Endothelial cell of umbilical vein (primary cell): Measurements from ENCODE around the gene TMEM145. TPM values are rescaled to one million over a fixed set of nuclear protein-coding genes. Genes with fewer than 3 reads are reported as not detected.

ENCODE experiments used
- BruUV-seq: library from RNA; stranded (reverse); fragments of 400-500 nt; replicated peaks from 2 replicates; lab custom pipeline; 2021; lab: Mats Ljungman, UMichigan
- CTCF ChIA-PET: fragments of 300-600, 350-600 bp; sonication (Branson Sonifier 250); formaldehyde crosslinking; loops from one replicate; lab custom pipeline; 2021; ENCODE audit warnings: antibody characterized with exemption, inconsistent platforms; lab: Charles Lee
- POLR2A ChIA-PET: fragments of 300-600, 350-600 bp; sonication (Branson Sonifier 250); formaldehyde crosslinking; loops from one replicate; lab custom pipeline; 2021; ENCODE audit warnings: antibody characterized with exemption, inconsistent platforms; lab: Charles Lee
- DNase-seq: peaks from one replicate; pipeline ENCODE4 v3.0.0-alpha.2; 2011; ENCODE audit warnings: low read depth, low spot score
- FAIRE-seq: peaks from 2 replicates; lab custom pipeline; 2011; peaks lifted over from hg19 to GRCh38; lab: Jason Lieb, UNC
- H2AFZ ChIP-seq: 2 replicates; pipeline ENCODE4 v1.6.0; 2012; ENCODE audit warnings: low read depth, low read length, control low read depth, inconsistent platforms
- H3K27ac ChIP-seq: 2 replicates; pipeline ENCODE4 v1.5.1; 2011; ENCODE audit warnings: low read depth, mild to moderate bottlenecking, control low read depth, low read length, moderate library complexity; ENCODE audit not compliant: insufficient read depth
- H3K27me3 ChIP-seq, 2 experiments: 2 replicates each; pipeline versions ENCODE4 v1.6.0 to v1.6.1; 2011; ENCODE audit warnings: low read length in 2 of 2, mixed read lengths in 1 of 2; ENCODE audit not compliant: control insufficient read depth in 2 of 2, insufficient read depth in 2 of 2
- H3K36me3 ChIP-seq, 2 experiments: 2 replicates in 1 of 2; 3 replicates in 1 of 2; pipeline ENCODE4 v1.5.1; 2011; ENCODE audit warnings: low read length in 2 of 2, mild to moderate bottlenecking in 1 of 2, moderate library complexity in 1 of 2; ENCODE audit not compliant: control insufficient read depth in 2 of 2, insufficient read depth in 2 of 2; ENCODE audit errors: extremely low read depth in 1 of 2
- H3K4me1 ChIP-seq: 3 replicates; pipeline ENCODE4 v1.5.1; 2011; ENCODE audit warnings: mild to moderate bottlenecking, low read length; ENCODE audit not compliant: control insufficient read depth, insufficient read depth; ENCODE audit errors: extremely low read depth
- H3K4me2 ChIP-seq: 2 replicates; pipeline ENCODE4 v1.6.1; 2011; ENCODE audit warnings: low read length, control low read depth, mixed read lengths; ENCODE audit not compliant: insufficient read depth
- H3K4me3 ChIP-seq, 3 experiments: fragments of 200-600 bp in 1 of 3; sonication (generic), shearing (Covaris generic) in 1 of 3; replicated peaks in 1 of 3; 2 replicates each; pipeline ENCODE4 v1.5.1; 2011 to 2016; ENCODE audit warnings: control low read depth in 3 of 3, low read length in 3 of 3, mild to moderate bottlenecking in 2 of 3, inconsistent platforms in 1 of 3, low read depth in 1 of 3, moderate library complexity in 1 of 3; ENCODE audit not compliant: insufficient read depth in 1 of 3
- H3K79me2 ChIP-seq: 2 replicates; pipeline ENCODE4 v1.6.0; 2012; ENCODE audit warnings: low read length, inconsistent platforms; ENCODE audit not compliant: control insufficient read depth, insufficient read depth
- H3K9ac ChIP-seq: replicated peaks from 2 replicates; pipeline ENCODE3; 2011; ENCODE audit warnings: low read length, control low read depth; ENCODE audit not compliant: insufficient read depth; ENCODE audit errors: extremely low read depth
- H3K9me1 ChIP-seq: replicated peaks from 3 replicates; pipeline ENCODE4 v1.6.0; 2011; ENCODE audit warnings: mild to moderate bottlenecking, low read length; ENCODE audit not compliant: control insufficient read depth, insufficient read depth; ENCODE audit errors: extremely low read depth
- H3K9me3 ChIP-seq: replicated peaks from 2 replicates; pipeline ENCODE4 v1.5.1; 2012; ENCODE audit warnings: low read length, inconsistent platforms; ENCODE audit not compliant: control insufficient read depth, insufficient read depth
- H4K20me1 ChIP-seq: replicated peaks from 2 replicates; pipeline ENCODE3; 2011; ENCODE audit warnings: mild to moderate bottlenecking, low read length; ENCODE audit not compliant: control insufficient read depth, insufficient read depth; ENCODE audit errors: extremely low read depth
- EZH2 ChIP-seq: IDR thresholded peaks from 2 replicates; pipeline ENCODE4 v1.6.1; 2012; ENCODE audit warnings: borderline replicate concordance, low read depth, mild to moderate bottlenecking, moderate library complexity, low read length, inconsistent platforms; ENCODE audit not compliant: severe bottlenecking
- FOS ChIP-seq: IDR thresholded peaks from 2 replicates; pipeline ENCODE4 v1.6.1; 2011; ENCODE audit warnings: mild to moderate bottlenecking, low read length, moderate library complexity, borderline replicate concordance; ENCODE audit not compliant: insufficient read depth
- GATA2 ChIP-seq: IDR thresholded peaks from 2 replicates; pipeline ENCODE4 v1.7.0; 2011; ENCODE audit warnings: low read depth, mild to moderate bottlenecking, moderate library complexity, mixed read lengths, low read length; ENCODE audit not compliant: insufficient read length, insufficient read depth
- JUN ChIP-seq: IDR thresholded peaks from 2 replicates; pipeline ENCODE4 v1.6.1; 2011; ENCODE audit warnings: borderline replicate concordance, low read depth; ENCODE audit not compliant: insufficient read length, insufficient read depth
- MYC ChIP-seq: IDR thresholded peaks from one replicate; pipeline ENCODE4 v1.6.1; 2011; ENCODE audit warnings: mild to moderate bottlenecking, low read depth, low read length
- POLR2A ChIP-seq: IDR thresholded peaks from 2 replicates; pipeline ENCODE4 v1.6.1; 2012; ENCODE audit warnings: low read depth, mild to moderate bottlenecking, control low read depth, low read length
- POLR2AphosphoS5 ChIP-seq: IDR thresholded peaks from 2 replicates; pipeline ENCODE4 v1.6.1; 2012; ENCODE audit warnings: low read depth, mild to moderate bottlenecking, control low read depth, low read length, moderate library complexity; ENCODE audit not compliant: insufficient read depth
- dilution Hi-C: fragments of 300-500 bp; cut with MboI; formaldehyde crosslinking; loops from one replicate; pipeline ENCODE4 v1.15.0; 2019; ENCODE audit warnings: low sequenced_read_pairs; ENCODE audit not compliant: extremely low pct_ligation_motif_present
- intact Hi-C: fragments of 100-400 bp; cut with micrococcal nuclease; formaldehyde crosslinking; loops from one replicate; pipeline ENCODE4 v1.10.0; 2022
- polyA plus RNA-seq, 4 experiments: library from polyadenylated mRNA; depleted of rRNA in 3 of 4; stranded (reverse) in 3 of 4; unstranded in 1 of 4; fragments of >200 nt; gene quantifications; 2 replicates each; pipeline versions ENCODE4 v1.2.1 to v1.2.3, GENCODE V29; 2011 to 2012; ENCODE audit warnings: missing spikeins in 1 of 4
- total RNA-seq: library from RNA; stranded (reverse); gene quantifications from 2 replicates; pipeline ENCODE4 v1.2.3, GENCODE V29; 2021
- TF ChIP-seq, protein P1 (sequence below): IDR thresholded peaks from 2 replicates; pipeline ENCODE4 v1.6.1; 2011; ENCODE audit not compliant: insufficient read depth, insufficient read length
- TF ChIP-seq, protein P2 (sequence below), 2 donors: IDR thresholded peaks; 1 replicate in 1 of 2; 2 replicates in 1 of 2; pipeline ENCODE4 v1.5.1; 2011; ENCODE audit warnings: low read length in 2 of 2, mild to moderate bottlenecking in 2 of 2, moderate library complexity in 2 of 2, control low read depth in 1 of 2, inconsistent platforms in 1 of 2, low read depth in 1 of 2; ENCODE audit not compliant: insufficient read depth in 1 of 2; ENCODE audit errors: extremely low read depth in 1 of 2

Gene TMEM145
- total and polyA plus RNA-seq, 2 donors (not counting 3 experiments of a cell fraction or from before 2014, with no cell fraction given), result not detected

DNA sequence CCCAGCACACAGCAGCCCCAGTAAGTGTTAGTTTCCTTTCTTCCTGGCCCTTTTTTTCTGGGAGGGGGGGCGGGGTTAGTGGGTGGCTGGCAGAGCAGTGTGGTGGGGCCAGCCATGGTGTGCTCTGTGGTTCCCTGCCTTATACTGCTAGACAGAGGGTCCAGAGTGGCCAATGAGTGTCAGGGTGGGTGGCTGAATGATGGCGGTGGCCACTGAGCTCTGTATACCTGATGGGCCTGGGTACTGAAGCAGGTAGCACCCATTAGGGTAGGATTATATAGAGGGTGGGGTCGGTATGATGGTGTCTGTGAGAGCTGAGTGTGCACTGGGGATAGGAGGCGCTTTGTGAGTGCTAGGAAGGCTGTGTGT lies 30.3 kb upstream of the TMEM145 start:
- H4K20me1 ChIP-seq, result no peaks in the 10 kb centered on the region
- H3K9me1 ChIP-seq, result no peaks in the 10 kb centered on the region
- no peaks in the 10 kb centered on the region for H3K27me3 ChIP-seq
- ChIA-PET CTCF (interaction anchor here (7.4 kb wide), 1 partner anchor 36 kb away, joined by 365 read pairs; the partner anchor contains the start of gene GSK3A), POLR2A (interaction anchor here (1.7 kb wide), 1 partner anchor 13 kb away, joined by 6 read pairs; no protein-coding TSS in a partner anchor)
- DNase-seq, result no peak
- H3K27ac ChIP-seq, result no peak overlapping the region
- no peaks in the 10 kb centered on the region for H3K9me3 ChIP-seq
- H3K79me2 ChIP-seq, result peaks cover 26% of the 10 kb centered on the region
- no peak for FAIRE-seq
- H3K4me1 ChIP-seq, result peaks cover 59% of the 10 kb centered on the region
- intact Hi-C loops (no loop called here), dilution Hi-C loops (no loop called here)
- no peak overlapping the region for H3K4me3 ChIP-seq
- H3K9ac ChIP-seq, result no peak overlapping the region
- no peak overlapping the region for H2AFZ ChIP-seq
- BruUV-seq, result no TSS peak
- H3K4me2 ChIP-seq, result no peak overlapping the region
- peaks cover 0 to 10% of the 10 kb centered on the region in 2 experiments for H3K36me3 ChIP-seq
- no peak for TF ChIP-seq GATA2
- TF ChIP-seq POLR2A, result no peak
- TF ChIP-seq POLR2AphosphoS5, result no peak
- TF ChIP-seq, protein P1, sequence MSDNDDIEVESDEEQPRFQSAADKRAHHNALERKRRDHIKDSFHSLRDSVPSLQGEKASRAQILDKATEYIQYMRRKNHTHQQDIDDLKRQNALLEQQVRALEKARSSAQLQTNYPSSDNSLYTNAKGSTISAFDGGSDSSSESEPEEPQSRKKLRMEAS, result no peak
- no peak for TF ChIP-seq MYC
- no peak for TF ChIP-seq EZH2
- TF ChIP-seq, protein P2, sequence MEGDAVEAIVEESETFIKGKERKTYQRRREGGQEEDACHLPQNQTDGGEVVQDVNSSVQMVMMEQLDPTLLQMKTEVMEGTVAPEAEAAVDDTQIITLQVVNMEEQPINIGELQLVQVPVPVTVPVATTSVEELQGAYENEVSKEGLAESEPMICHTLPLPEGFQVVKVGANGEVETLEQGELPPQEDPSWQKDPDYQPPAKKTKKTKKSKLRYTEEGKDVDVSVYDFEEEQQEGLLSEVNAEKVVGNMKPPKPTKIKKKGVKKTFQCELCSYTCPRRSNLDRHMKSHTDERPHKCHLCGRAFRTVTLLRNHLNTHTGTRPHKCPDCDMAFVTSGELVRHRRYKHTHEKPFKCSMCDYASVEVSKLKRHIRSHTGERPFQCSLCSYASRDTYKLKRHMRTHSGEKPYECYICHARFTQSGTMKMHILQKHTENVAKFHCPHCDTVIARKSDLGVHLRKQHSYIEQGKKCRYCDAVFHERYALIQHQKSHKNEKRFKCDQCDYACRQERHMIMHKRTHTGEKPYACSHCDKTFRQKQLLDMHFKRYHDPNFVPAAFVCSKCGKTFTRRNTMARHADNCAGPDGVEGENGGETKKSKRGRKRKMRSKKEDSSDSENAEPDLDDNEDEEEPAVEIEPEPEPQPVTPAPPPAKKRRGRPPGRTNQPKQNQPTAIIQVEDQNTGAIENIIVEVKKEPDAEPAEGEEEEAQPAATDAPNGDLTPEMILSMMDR (IDR thresholded peaks at IDR 0.05; ENCODE audit: extremely low read depth in 1 of 2, insufficient read depth in 1 of 2, low read depth in 1 of 2, low read length in 2 of 2), result no peak
- TF ChIP-seq FOS, result no peak
- TF ChIP-seq JUN, result no peak
